Hepatocyte (in vitro differentiated cells): Measurements from ENCODE around the gene TRIOBP.

Experiments used
- CTCF ChIP-seq: fragments of 200-600 bp; sonication (generic); IDR thresholded peaks from 2 replicates; pipeline ENCODE4 v1.5.1; 2016; ENCODE audit warnings: antibody characterized with exemption, mild to moderate bottlenecking; ENCODE audit not compliant: poor library complexity
- EZH2phosphoT487 ChIP-seq: fragments of 200-600 bp; sonication (generic); IDR thresholded peaks from one replicate; pipeline ENCODE4 v1.6.1; 2018; ENCODE audit warnings: antibody characterized with exemption, mild to moderate bottlenecking, low read depth, moderate library complexity; ENCODE audit not compliant: unreplicated experiment, severe bottlenecking

- TF ChIP-seq CTCF (no peak), EZH2phosphoT487 (no peak)
Observed at GRCh38 chr22:37664249-37665101, 32.4 kb upstream of the TRIOBP start.
